Measurements from ENCODE around the gene RBBP8NL. TPM values are rescaled to one million over a fixed set of nuclear protein-coding genes. Genes with fewer than 3 reads are reported as not detected.

The RBBP8NL gene
- polyA plus RNA-seq, 1 donor (not counting 4 experiments of a cell fraction or from before 2014, with no cell fraction given), result 0.13 TPM

DNA sequence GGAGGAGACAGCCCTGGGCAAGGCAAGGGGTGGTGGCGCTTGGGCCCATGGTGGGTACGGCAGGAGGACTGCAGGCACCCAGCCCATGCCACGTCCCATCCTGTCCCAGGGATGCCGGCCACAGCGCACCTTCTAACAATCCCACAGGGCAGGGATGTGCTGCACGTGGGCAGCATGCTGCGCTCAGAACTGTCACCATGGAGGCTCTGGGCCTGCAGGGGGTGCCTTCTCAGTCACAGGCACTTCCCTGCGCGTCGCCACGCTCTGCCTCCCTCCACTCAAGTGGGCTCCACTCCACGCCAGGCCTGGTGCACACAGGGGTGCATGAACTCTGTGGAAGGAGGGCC is 22.6 kb downstream of the RBBP8NL start:
- TF ChIP-seq, protein P1, sequence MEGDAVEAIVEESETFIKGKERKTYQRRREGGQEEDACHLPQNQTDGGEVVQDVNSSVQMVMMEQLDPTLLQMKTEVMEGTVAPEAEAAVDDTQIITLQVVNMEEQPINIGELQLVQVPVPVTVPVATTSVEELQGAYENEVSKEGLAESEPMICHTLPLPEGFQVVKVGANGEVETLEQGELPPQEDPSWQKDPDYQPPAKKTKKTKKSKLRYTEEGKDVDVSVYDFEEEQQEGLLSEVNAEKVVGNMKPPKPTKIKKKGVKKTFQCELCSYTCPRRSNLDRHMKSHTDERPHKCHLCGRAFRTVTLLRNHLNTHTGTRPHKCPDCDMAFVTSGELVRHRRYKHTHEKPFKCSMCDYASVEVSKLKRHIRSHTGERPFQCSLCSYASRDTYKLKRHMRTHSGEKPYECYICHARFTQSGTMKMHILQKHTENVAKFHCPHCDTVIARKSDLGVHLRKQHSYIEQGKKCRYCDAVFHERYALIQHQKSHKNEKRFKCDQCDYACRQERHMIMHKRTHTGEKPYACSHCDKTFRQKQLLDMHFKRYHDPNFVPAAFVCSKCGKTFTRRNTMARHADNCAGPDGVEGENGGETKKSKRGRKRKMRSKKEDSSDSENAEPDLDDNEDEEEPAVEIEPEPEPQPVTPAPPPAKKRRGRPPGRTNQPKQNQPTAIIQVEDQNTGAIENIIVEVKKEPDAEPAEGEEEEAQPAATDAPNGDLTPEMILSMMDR (optimal IDR thresholded peaks at IDR 0.05 in 1 of 3, IDR thresholded peaks at IDR 0.05 in 1 of 3, conservative IDR thresholded peaks at IDR 0.05 in 1 of 3; ENCODE audit: extremely low read depth in 1 of 3, insufficient read depth in 2 of 3, low read length in 3 of 3), result no peak
- no peak for TF ChIP-seq EZH2 (IDR thresholded peaks at IDR 0.05; ENCODE audit: low read length)
- H3K79me2 ChIP-seq (ENCODE audit: control insufficient read depth, insufficient read depth, low read length), result peaks cover 7% of the 10 kb centered on the region
- no peak for FAIRE-seq

DNA sequence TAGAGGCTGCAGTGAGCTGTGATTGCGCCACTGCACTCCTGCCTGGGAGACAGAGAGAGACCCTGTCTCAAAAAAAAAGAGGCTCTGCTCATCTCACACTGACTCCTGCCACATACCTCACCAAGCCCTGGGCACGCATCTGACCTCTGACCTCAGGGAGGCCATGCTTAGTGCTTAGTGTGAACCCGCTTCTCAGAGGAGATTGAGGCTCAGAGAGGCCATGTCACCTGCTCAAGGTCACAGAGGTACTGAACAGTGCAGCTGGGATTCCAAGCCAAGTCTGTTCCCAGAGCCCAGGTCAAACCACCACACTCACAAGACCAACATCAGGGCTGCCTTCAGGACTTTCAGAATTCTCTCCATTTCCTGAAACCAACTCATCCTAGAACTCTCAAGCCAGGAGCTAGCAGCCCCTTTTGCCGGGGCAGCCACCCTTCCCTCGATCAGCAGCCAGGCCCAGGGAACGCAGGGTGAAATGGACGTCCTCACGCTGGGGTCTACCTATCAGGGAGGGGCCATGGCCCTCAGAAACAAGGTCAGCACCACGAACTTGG is 23.1 kb downstream of the RBBP8NL start:
- DNase-seq (ENCODE audit: low read depth, low spot score) (no peak), FAIRE-seq (no peak)
- no peak overlapping the region for H3K9ac ChIP-seq (ENCODE audit: control insufficient read depth, extremely low read depth, insufficient read depth, low read length)
- H3K4me1 ChIP-seq (ENCODE audit: control insufficient read depth, extremely low read depth, insufficient read depth, low read length), result peaks cover 12% of the 10 kb centered on the region
- H3K27ac ChIP-seq (ENCODE audit: control insufficient read depth, insufficient read depth, low read length), result no peak overlapping the region
- H3K4me3 ChIP-seq (ENCODE audit: control insufficient read depth in 2 of 3, extremely low read depth in 1 of 3, insufficient read depth in 2 of 3, low read depth in 1 of 3, low read length in 3 of 3), result no peak overlapping the region
- dilution Hi-C loops (cut with MboI; ENCODE audit: extremely low pct_ligation_motif_present, low sequenced_read_pairs), result no loop called here
- peaks cover 0 to 1% of the 10 kb centered on the region in 2 experiments for H3K36me3 ChIP-seq (ENCODE audit: control insufficient read depth in 2 of 2, extremely low read depth in 1 of 2, insufficient read depth in 2 of 2, low read length in 2 of 2)
- H3K27me3 ChIP-seq (ENCODE audit: control insufficient read depth, extremely low read depth, insufficient read depth, low read length), result no peaks in the 10 kb centered on the region
- peaks cover 7% of the 10 kb centered on the region for H3K79me2 ChIP-seq (ENCODE audit: control insufficient read depth, insufficient read depth, low read length)
- no peaks in the 10 kb centered on the region for H3K9me1 ChIP-seq (ENCODE audit: control insufficient read depth, extremely low read depth, insufficient read depth, low read length)
- H4K20me1 ChIP-seq (ENCODE audit: control insufficient read depth, extremely low read depth, insufficient read depth, low read length), result no peaks in the 10 kb centered on the region
- no peak overlapping the region for H2AFZ ChIP-seq (ENCODE audit: control insufficient read depth, low read length)
- H3K4me2 ChIP-seq (ENCODE audit: control insufficient read depth, extremely low read depth, insufficient read depth, low read depth, low read length), result no peak overlapping the region
- no peaks in the 10 kb centered on the region for H3K9me3 ChIP-seq (ENCODE audit: control insufficient read depth, low read depth, low read length)
- TF ChIP-seq EZH2 (IDR thresholded peaks at IDR 0.05; ENCODE audit: low read length), result no peak
- TF ChIP-seq, protein P1 (optimal IDR thresholded peaks at IDR 0.05 in 1 of 3, IDR thresholded peaks at IDR 0.05 in 1 of 3, conservative IDR thresholded peaks at IDR 0.05 in 1 of 3; ENCODE audit: extremely low read depth in 1 of 3, insufficient read depth in 2 of 3, low read length in 3 of 3), result no peak

More for the DNA sequence above, 22.6 kb downstream of the RBBP8NL start:
- peaks cover 0 to 1% of the 10 kb centered on the region in 2 experiments for H3K36me3 ChIP-seq (ENCODE audit: control insufficient read depth in 2 of 2, extremely low read depth in 1 of 2, insufficient read depth in 2 of 2, low read length in 2 of 2)
- no peak overlapping the region for H3K27ac ChIP-seq (ENCODE audit: control insufficient read depth, insufficient read depth, low read length)
- H3K9me3 ChIP-seq (ENCODE audit: control insufficient read depth, low read depth, low read length), result no peaks in the 10 kb centered on the region
- dilution Hi-C loops (cut with MboI; ENCODE audit: extremely low pct_ligation_motif_present, low sequenced_read_pairs), result no loop called here
- H2AFZ ChIP-seq (ENCODE audit: control insufficient read depth, low read length), result no peak overlapping the region
- no peak overlapping the region for H3K4me2 ChIP-seq (ENCODE audit: control insufficient read depth, extremely low read depth, insufficient read depth, low read depth, low read length)
- no peaks in the 10 kb centered on the region for H3K9me1 ChIP-seq (ENCODE audit: control insufficient read depth, extremely low read depth, insufficient read depth, low read length)
- peaks cover 12% of the 10 kb centered on the region for H3K4me1 ChIP-seq (ENCODE audit: control insufficient read depth, extremely low read depth, insufficient read depth, low read length)
- no peak overlapping the region for H3K9ac ChIP-seq (ENCODE audit: control insufficient read depth, extremely low read depth, insufficient read depth, low read length)
- no peaks in the 10 kb centered on the region for H3K27me3 ChIP-seq (ENCODE audit: control insufficient read depth, extremely low read depth, insufficient read depth, low read length)
- no peak for DNase-seq (ENCODE audit: low read depth, low spot score)
- H3K4me3 ChIP-seq (ENCODE audit: control insufficient read depth in 2 of 3, extremely low read depth in 1 of 3, insufficient read depth in 2 of 3, low read depth in 1 of 3, low read length in 3 of 3), result no peak overlapping the region
- no peaks in the 10 kb centered on the region for H4K20me1 ChIP-seq (ENCODE audit: control insufficient read depth, extremely low read depth, insufficient read depth, low read length)
